H9 (cell line): ENCODE results near the gene TMEM170B. TPM values are rescaled to one million over a fixed set of nuclear protein-coding genes. Genes with fewer than 3 reads are reported as not detected.
A peak's percentile ranks its signal among the peaks of the same experiment; 100 is the strongest.

ENCODE experiments used
- DNase-seq: peaks from one replicate; pipeline ENCODE4 v3.0.0-alpha.2; 2017
- H2AFZ ChIP-seq: one replicate; pipeline ENCODE4 v1.6.1; 2013; ENCODE audit warnings: mild to moderate bottlenecking, low read length, control low read depth, moderate library complexity
- H2AK5ac ChIP-seq: 2 replicates; pipeline ENCODE4 v1.6.1; 2013; ENCODE audit warnings: low read length, control low read depth, mixed read lengths; ENCODE audit not compliant: insufficient read length
- H2BK120ac ChIP-seq: one replicate; pipeline ENCODE4 v1.6.1; 2013; ENCODE audit warnings: low read depth, mild to moderate bottlenecking, low read length, control low read depth, inconsistent platforms; ENCODE audit not compliant: poor library complexity, severe bottlenecking
- H2BK12ac ChIP-seq: 2 replicates; pipeline ENCODE4 v1.6.1; 2013; ENCODE audit warnings: low read length, control low read depth, mixed read lengths, low read depth; ENCODE audit not compliant: insufficient read length
- H2BK15ac ChIP-seq: 2 replicates; pipeline ENCODE4 v1.6.1; 2013; ENCODE audit warnings: low read depth, low read length, control low read depth
- H2BK20ac ChIP-seq: one replicate; pipeline ENCODE4 v1.6.1; 2013; ENCODE audit warnings: low read depth, mild to moderate bottlenecking, low read length, control low read depth, inconsistent platforms; ENCODE audit not compliant: poor library complexity, severe bottlenecking
- H2BK5ac ChIP-seq: 2 replicates; pipeline ENCODE4 v1.6.1; 2013; ENCODE audit warnings: low read length, control low read depth, mixed read lengths; ENCODE audit not compliant: insufficient read length
- H3K14ac ChIP-seq: 2 replicates; pipeline ENCODE4 v1.6.1; 2013; ENCODE audit warnings: low read length, control low read depth; ENCODE audit not compliant: insufficient read depth
- H3K18ac ChIP-seq: 2 replicates; pipeline ENCODE4 v1.6.1; 2013; ENCODE audit warnings: low read depth, mild to moderate bottlenecking, mixed read lengths, low read length, control low read depth; ENCODE audit not compliant: insufficient read length
- H3K23ac ChIP-seq: 2 replicates; pipeline ENCODE4 v1.6.1; 2013; ENCODE audit warnings: low read length, control low read depth, mixed read lengths, low read depth; ENCODE audit not compliant: insufficient read length
- H3K23me2 ChIP-seq: 2 replicates; pipeline ENCODE4 v1.6.1; 2013; ENCODE audit warnings: low read depth, mild to moderate bottlenecking, mixed read lengths, low read length, control low read depth; ENCODE audit not compliant: insufficient read length, poor library complexity, severe bottlenecking
- H3K27ac ChIP-seq: 2 replicates; pipeline ENCODE4 v1.5.1; 2013; ENCODE audit warnings: low read length, control low read depth, mixed read lengths, low read depth; ENCODE audit not compliant: insufficient read length
- H3K27me3 ChIP-seq: 2 replicates; pipeline ENCODE4 v1.6.1; 2013; ENCODE audit warnings: low read length, control low read depth, inconsistent platforms; ENCODE audit not compliant: insufficient read depth
- H3K4ac ChIP-seq: 2 replicates; pipeline ENCODE4 v1.6.1; 2013; ENCODE audit warnings: low read depth, mild to moderate bottlenecking, control low read depth, inconsistent platforms, low read length, moderate library complexity
- H3K4me1 ChIP-seq: 2 replicates; pipeline ENCODE4 v1.6.1; 2013; ENCODE audit warnings: low read length, control low read depth, inconsistent platforms; ENCODE audit not compliant: insufficient read depth
- H3K4me2 ChIP-seq: 2 replicates; pipeline ENCODE4 v1.6.1; 2013; ENCODE audit warnings: low read length, control low read depth, mixed read lengths; ENCODE audit not compliant: insufficient read length, insufficient read depth
- H3K56ac ChIP-seq: 2 replicates; pipeline ENCODE4 v1.6.1; 2013; ENCODE audit warnings: low read depth, mild to moderate bottlenecking, mixed read lengths, low read length, control low read depth; ENCODE audit not compliant: insufficient read length
- H3K79me1 ChIP-seq: 2 replicates; pipeline ENCODE4 v1.6.1; 2013; ENCODE audit warnings: low read depth, mild to moderate bottlenecking, moderate library complexity, low read length, control low read depth, inconsistent platforms; ENCODE audit not compliant: insufficient read depth, poor library complexity, severe bottlenecking
- H3K79me2 ChIP-seq: 2 replicates; pipeline ENCODE4 v1.6.1; 2013; ENCODE audit warnings: low read length, control low read depth, inconsistent platforms; ENCODE audit not compliant: insufficient read depth
- H3K9ac ChIP-seq: 2 replicates; pipeline ENCODE4 v1.6.1; 2013; ENCODE audit warnings: low read length, control low read depth, mixed read lengths; ENCODE audit not compliant: insufficient read length; ENCODE audit errors: extremely low read depth
- H3K9me3 ChIP-seq: one replicate; pipeline ENCODE4 v1.6.1; 2013; ENCODE audit warnings: low read depth, low read length, inconsistent platforms; ENCODE audit not compliant: control insufficient read depth
- H3T11ph ChIP-seq: one replicate; pipeline ENCODE4 v1.6.1; 2013; ENCODE audit warnings: mild to moderate bottlenecking, low read length, control low read depth, inconsistent platforms
- H4K20me1 ChIP-seq: one replicate; pipeline ENCODE4 v1.6.1; 2013; ENCODE audit not compliant: control insufficient read depth, insufficient read length, insufficient read depth
- H4K5ac ChIP-seq: 2 replicates; pipeline ENCODE4 v1.6.1; 2013; ENCODE audit warnings: low read depth, mild to moderate bottlenecking, mixed read lengths, low read length, control low read depth; ENCODE audit not compliant: insufficient read length
- H4K8ac ChIP-seq: replicated peaks from 2 replicates; pipeline ENCODE4 v1.6.1; 2013; ENCODE audit warnings: low read length, control low read depth, mixed read lengths, low read depth; ENCODE audit not compliant: insufficient read length
- H4K91ac ChIP-seq: 2 replicates; pipeline ENCODE4 v1.6.1; 2013; ENCODE audit warnings: low read depth, mild to moderate bottlenecking, moderate library complexity, mixed read lengths, low read length, control low read depth; ENCODE audit not compliant: insufficient read length
- H3K27ac Mint-ChIP-seq, 3 experiments: 2 replicates in 2 of 3; 3 replicates in 1 of 3; pipeline ENCODE4 v1.8.0; 2020 to 2021; ENCODE audit warnings: mixed read lengths in 3 of 3, mild to moderate bottlenecking in 1 of 3, moderate library complexity in 1 of 3
- H3K27me3 Mint-ChIP-seq: 2 replicates; pipeline ENCODE4 v1.8.0; 2021; ENCODE audit warnings: low read depth, mild to moderate bottlenecking, moderate library complexity, mixed read lengths
- H3K36me3 Mint-ChIP-seq, 3 experiments: 2 replicates in 2 of 3; 3 replicates in 1 of 3; pipeline ENCODE4 v1.8.0; 2020 to 2021; ENCODE audit warnings: low read depth in 3 of 3, mixed read lengths in 3 of 3; ENCODE audit not compliant: insufficient read depth in 1 of 3
- H3K4me1 Mint-ChIP-seq, 2 experiments: 2 replicates each; pipeline ENCODE4 v1.8.0; 2020; ENCODE audit warnings: mixed read lengths in 2 of 2
- H3K4me3 Mint-ChIP-seq, 2 experiments: 2 replicates in 1 of 2; 3 replicates in 1 of 2; pipeline ENCODE4 v1.8.0; 2020 to 2021; ENCODE audit warnings: mild to moderate bottlenecking in 2 of 2, mixed read lengths in 2 of 2, moderate library complexity in 1 of 2
- H3K9me3 Mint-ChIP-seq, 2 experiments: 2 replicates in 1 of 2; 3 replicates in 1 of 2; pipeline ENCODE4 v1.8.0; 2020; ENCODE audit warnings: mild to moderate bottlenecking in 2 of 2, mixed read lengths in 2 of 2, moderate library complexity in 1 of 2
- CTCF ChIP-seq: fragments of 200-600 bp; sonication (generic); conservative IDR thresholded peaks from 3 replicates; pipeline ENCODE4 v1.8.0; 2021; ENCODE audit warnings: antibody characterized with exemption, mild to moderate bottlenecking
- WGBS: extraction: QIAGEN DNeasy Blood & Tissue Kit; methylation state at CpG from one replicate; pipeline ENCODE4 v1.1.7; 2013; ENCODE audit warnings: missing lambda C conversion rate, low lambda C conversion rate, mixed read lengths; ENCODE audit not compliant: insufficient read length; ENCODE audit errors: extremely low coverage; 5-methylcytosine and 5-hydroxymethylcytosine counted together
- total RNA-seq: library from RNA; stranded (reverse); gene quantifications from 2 replicates; pipeline ENCODE4 v1.2.1, GENCODE V29; 2021

The TMEM170B gene
- total RNA-seq, 1 experiment from 2014 or later, result 2.9 TPM

GRCh38 chr6:11608600-11609323 is 71.2 kb downstream of the TMEM170B start:
- Histone ChIP-seq H2BK5ac (no peak overlapping the region), H2AK5ac (no peak overlapping the region), H3K27me3 (no peaks in the 10 kb centered on the region), H4K5ac (no peak overlapping the region), H3K23me2 (no peaks in the 10 kb centered on the region), H3K4ac (no peak overlapping the region), H3K9me3 (no peaks in the 10 kb centered on the region), H3K4me2 (no peak overlapping the region), H3K79me2 (no peaks in the 10 kb centered on the region), H3K56ac (no peak overlapping the region), H2BK20ac (no peak overlapping the region), H4K20me1 (no peaks in the 10 kb centered on the region), H4K8ac (no peak overlapping the region), H2BK12ac (no peak overlapping the region), H4K91ac (no peak overlapping the region), H2BK15ac (no peak overlapping the region), H3K14ac (no peak overlapping the region), H3K27ac (no peak overlapping the region), H2AFZ (no peak overlapping the region), H3K79me1 (no peaks in the 10 kb centered on the region), H3K18ac (no peak overlapping the region), H3K23ac (no peak overlapping the region), H2BK120ac (no peak overlapping the region), H3T11ph (no peak overlapping the region), H3K9ac (no peak overlapping the region), H3K4me1 (no peaks in the 10 kb centered on the region)
- no peak for TF ChIP-seq CTCF
- Mint-ChIP-seq H3K9me3 (no peaks in the 10 kb centered on the region; a peak in 1 of 5 replicates), H3K27me3 (no peaks in the 10 kb centered on the region), H3K27ac (peak overlapping the region in 2 of 3 experiments; percentile 90 to 95; a peak in 4 of 7 replicates), H3K4me1 (peaks cover 22 to 24% of the 10 kb centered on the region in 2 experiments), H3K36me3 (no peaks in the 10 kb centered on the region; a peak in 2 of 7 replicates), H3K4me3 (no peak overlapping the region)
- WGBS, result no CpG with 5 or more reads among the region's 6 CpGs
- DNase-seq, result no peak
